Measurements from ENCODE around the gene ZNF764. TPM values are rescaled to one million over a fixed set of nuclear protein-coding genes. Genes with fewer than 3 reads are reported as not detected.
"Not testable (repeated sequence)": the region's sequence is repeated elsewhere in the genome, so short reads cannot be mapped to it uniquely, and the experiment has no call there.

ZNF764 gene
- total RNA-seq, 1 experiment from 2014 or later = 9.1 TPM

GRCh38 chr16:30541502-30542329 is 16.5 kb downstream of the ZNF764 start:
- H3K9me3 ChIP-seq (ENCODE audit: control insufficient read depth in 1 of 2, insufficient read depth in 1 of 2, low read depth in 1 of 2, low read length in 2 of 2) = no peaks in the 10 kb centered on the region
- no peaks in the 10 kb centered on the region for H3K36me3 ChIP-seq (ENCODE audit: control insufficient read depth in 1 of 2, insufficient read depth in 2 of 2, low read length in 2 of 2)
- H2AFZ ChIP-seq (ENCODE audit: low read depth, low read length, poor library complexity, severe bottlenecking) = no peak overlapping the region
- RAD21 ChIA-PET (ENCODE audit: low non-redundant PET in 1 of 2, low total read pairs in 2 of 2, uncharacterized antibody in 2 of 2, unreplicated experiment in 2 of 2) = no interaction called here
- no peaks in the 10 kb centered on the region for H3K79me2 ChIP-seq (ENCODE audit: insufficient read depth, low read length)
- intact Hi-C loops (cut with micrococcal nuclease) = no loop called here
- TF ChIP-seq RAD21 (IDR thresholded peaks at IDR 0.05; ENCODE audit: low read depth) (no peak), MAX (IDR thresholded peaks at IDR 0.05) (no peak), ZNF274 (IDR thresholded peaks at IDR 0.05; ENCODE audit: low read depth, low read length) (no peak), TCF7L2 (IDR thresholded peaks at IDR 0.05; ENCODE audit: borderline replicate concordance, extremely low read depth, insufficient read depth, insufficient read length) (no peak)
- no peaks in the 10 kb centered on the region for H4K20me1 ChIP-seq (ENCODE audit: insufficient read depth)
- no peak overlapping the region for H3K9ac ChIP-seq (ENCODE audit: low read length)
- peaks cover 0 to 13% of the 10 kb centered on the region in 2 experiments; a peak in 2 of 4 replicates for H3K4me1 ChIP-seq (ENCODE audit: control insufficient read depth in 1 of 2, insufficient read depth in 2 of 2, low read length in 2 of 2)
- DNase-seq (ENCODE audit: low read depth, low spot score) = no peak
- H3K4me2 ChIP-seq (ENCODE audit: low read length) = no peak overlapping the region
- no peak for ATAC-seq
- no peaks in the 10 kb centered on the region for H3K27me3 ChIP-seq (ENCODE audit: insufficient read depth, low read length)
- BruUV-seq (replicated peaks) = no TSS peak
- H3K9me2 ChIP-seq (ENCODE audit: insufficient read depth) = no peaks in the 10 kb centered on the region
- POLR2A ChIA-PET = no interaction called here
- H3K27ac ChIP-seq (ENCODE audit: low read depth, low read length) = no peak overlapping the region
- H3K4me3 ChIP-seq (replicated peaks in 1 of 2; ENCODE audit: low read depth in 1 of 2, low read length in 2 of 2) = no peak overlapping the region
- CTCF ChIA-PET = no interaction called here

- POLR2A ChIA-PET = not testable (repeated sequence)
These were observed 17.2 kb downstream of the ZNF764 start for GRCh38 chr16:30540916-30541464.

GRCh38 chr16:30539986-30540526 is 18.1 kb downstream of the ZNF764 start:
- H3K9me3 ChIP-seq (ENCODE audit: control insufficient read depth in 1 of 2, insufficient read depth in 1 of 2, low read depth in 1 of 2, low read length in 2 of 2); H3K9ac ChIP-seq (ENCODE audit: low read length); BruUV-seq (replicated peaks); H3K4me2 ChIP-seq (ENCODE audit: low read length); H3K9me2 ChIP-seq (ENCODE audit: insufficient read depth); intact Hi-C loops (cut with micrococcal nuclease); H3K27ac ChIP-seq (ENCODE audit: low read depth, low read length); ATAC-seq; H3K36me3 ChIP-seq (ENCODE audit: control insufficient read depth in 1 of 2, insufficient read depth in 2 of 2, low read length in 2 of 2); H3K79me2 ChIP-seq (ENCODE audit: insufficient read depth, low read length); CTCF ChIA-PET; H3K27me3 ChIP-seq (ENCODE audit: insufficient read depth, low read length); H4K20me1 ChIP-seq (ENCODE audit: insufficient read depth); RAD21 ChIA-PET (ENCODE audit: low non-redundant PET in 1 of 2, low total read pairs in 2 of 2, uncharacterized antibody in 2 of 2, unreplicated experiment in 2 of 2); DNase-seq (ENCODE audit: low read depth, low spot score); H2AFZ ChIP-seq (ENCODE audit: low read depth, low read length, poor library complexity, severe bottlenecking); POLR2A ChIA-PET; H3K4me3 ChIP-seq (replicated peaks in 1 of 2; ENCODE audit: low read depth in 1 of 2, low read length in 2 of 2): not testable (repeated sequence)
- peaks cover 4 to 24% of the 10 kb centered on the region in 2 experiments; a peak in 3 of 4 replicates for H3K4me1 ChIP-seq (ENCODE audit: control insufficient read depth in 1 of 2, insufficient read depth in 2 of 2, low read length in 2 of 2)

More at GRCh38 chr16:30540916-30541464, 17.2 kb downstream of the ZNF764 start:
- BruUV-seq (replicated peaks); H3K9ac ChIP-seq (ENCODE audit: low read length); RAD21 ChIA-PET (ENCODE audit: low non-redundant PET in 1 of 2, low total read pairs in 2 of 2, uncharacterized antibody in 2 of 2, unreplicated experiment in 2 of 2); intact Hi-C loops (cut with micrococcal nuclease); H3K9me2 ChIP-seq (ENCODE audit: insufficient read depth); H2AFZ ChIP-seq (ENCODE audit: low read depth, low read length, poor library complexity, severe bottlenecking); H3K4me2 ChIP-seq (ENCODE audit: low read length); H3K79me2 ChIP-seq (ENCODE audit: insufficient read depth, low read length); H3K36me3 ChIP-seq (ENCODE audit: control insufficient read depth in 1 of 2, insufficient read depth in 2 of 2, low read length in 2 of 2); H3K9me3 ChIP-seq (ENCODE audit: control insufficient read depth in 1 of 2, insufficient read depth in 1 of 2, low read depth in 1 of 2, low read length in 2 of 2); CTCF ChIA-PET; H4K20me1 ChIP-seq (ENCODE audit: insufficient read depth); H3K27ac ChIP-seq (ENCODE audit: low read depth, low read length); H3K27me3 ChIP-seq (ENCODE audit: insufficient read depth, low read length); ATAC-seq; DNase-seq (ENCODE audit: low read depth, low spot score); H3K4me3 ChIP-seq (replicated peaks in 1 of 2; ENCODE audit: low read depth in 1 of 2, low read length in 2 of 2): not testable (repeated sequence)
- peaks cover 1 to 15% of the 10 kb centered on the region in 2 experiments; a peak in 3 of 4 replicates for H3K4me1 ChIP-seq (ENCODE audit: control insufficient read depth in 1 of 2, insufficient read depth in 2 of 2, low read length in 2 of 2)

Measured in HCT116 (cell line).